Natural killer cell (primary cell): ENCODE measurements around the gene PLEKHO2. TPM values are rescaled to one million over a fixed set of nuclear protein-coding genes. Genes with fewer than 3 reads are reported as not detected.

Source experiments
- ATAC-seq, 3 donors: fragments of 150-1000 bp in 2 of 3; fragments of 200-7000 bp in 1 of 3; cut with Tn5 transposase; 1 replicate in 1 of 3; 2 replicates in 2 of 3; pipeline ENCODE4 v1.10.0; 2021; ENCODE audit warnings: mild to moderate bottlenecking in 2 of 3, moderate library complexity in 2 of 3
- DNase-seq, 2 donors: peaks; one replicate each; pipeline versions ENCODE4 v3.0.0 to v3.0.0-alpha.2; 2013 to 2021; ENCODE audit warnings: mixed read lengths in 1 of 2
- H3K27ac ChIP-seq: one replicate; pipeline ENCODE4 v1.5.1; 2013; ENCODE audit warnings: mild to moderate bottlenecking, low read length
- H3K27me3 ChIP-seq: one replicate; pipeline ENCODE4 v1.6.1; 2013; ENCODE audit warnings: low read length; ENCODE audit not compliant: control insufficient read depth, insufficient read depth
- H3K36me3 ChIP-seq: one replicate; pipeline ENCODE4 v1.6.1; 2013; ENCODE audit warnings: low read length; ENCODE audit not compliant: control insufficient read depth, insufficient read depth
- H3K4me1 ChIP-seq: one replicate; pipeline ENCODE4 v1.6.1; 2013; ENCODE audit warnings: low read length; ENCODE audit not compliant: control insufficient read depth, insufficient read depth
- H3K4me3 ChIP-seq: one replicate; pipeline ENCODE4 v1.5.1; 2013; ENCODE audit warnings: low read length
- H3K9me3 ChIP-seq: one replicate; pipeline ENCODE4 v1.6.1; 2013; ENCODE audit warnings: low read length; ENCODE audit not compliant: control insufficient read depth, insufficient read depth
- H3K27ac Mint-ChIP-seq, 2 donors: one replicate each; pipeline ENCODE4 v1.8.0; 2022; ENCODE audit warnings: mild to moderate bottlenecking in 2 of 2, mixed read lengths in 2 of 2, moderate library complexity in 1 of 2
- H3K27me3 Mint-ChIP-seq, 2 donors: one replicate each; pipeline ENCODE4 v1.8.0; 2022; ENCODE audit warnings: low read depth in 2 of 2, mixed read lengths in 2 of 2
- H3K36me3 Mint-ChIP-seq: one replicate; pipeline ENCODE4 v1.8.0; 2022; ENCODE audit warnings: mixed read lengths
- H3K4me1 Mint-ChIP-seq, 2 donors: one replicate each; pipeline ENCODE4 v1.8.0; 2022; ENCODE audit warnings: mixed read lengths in 2 of 2
- H3K4me3 Mint-ChIP-seq: one replicate; pipeline ENCODE4 v1.8.0; 2022; ENCODE audit warnings: mild to moderate bottlenecking, moderate library complexity, mixed read lengths
- H3K9me3 Mint-ChIP-seq, 2 donors: one replicate each; pipeline ENCODE4 v1.8.0; 2022; ENCODE audit warnings: mixed read lengths in 2 of 2
- WGBS: methylation state at CpG from one replicate; pipeline ENCODE4 v1.1.7; 2013; ENCODE audit warnings: missing lambda C conversion rate; ENCODE audit not compliant: insufficient coverage; 5-methylcytosine and 5-hydroxymethylcytosine counted together
- intact Hi-C: fragments of 100-400 bp; cut with micrococcal nuclease; formaldehyde crosslinking; loops from one replicate; pipeline ENCODE4 v1.14.2; 2022
- total RNA-seq, 4 donors: library from RNA; stranded (reverse); fragments of 120-200 nt in 1 of 4; gene quantifications; one replicate each; pipeline versions ENCODE4 v1.2.3 to v1.2.4, GENCODE V29; 2013 to 2022
- TF ChIP-seq, protein P1 (sequence below): fragments of 200-600 bp; IDR thresholded peaks from one replicate; pipeline ENCODE4 v1.8.0; 2022; ENCODE audit warnings: antibody characterized with exemption

The PLEKHO2 gene
- total RNA-seq, 3 donors from 2014 or later (not counting 1 experiment from before 2014, with no cell fraction given): 35.3 to 53.4 (median 49.8) TPM

DNA sequence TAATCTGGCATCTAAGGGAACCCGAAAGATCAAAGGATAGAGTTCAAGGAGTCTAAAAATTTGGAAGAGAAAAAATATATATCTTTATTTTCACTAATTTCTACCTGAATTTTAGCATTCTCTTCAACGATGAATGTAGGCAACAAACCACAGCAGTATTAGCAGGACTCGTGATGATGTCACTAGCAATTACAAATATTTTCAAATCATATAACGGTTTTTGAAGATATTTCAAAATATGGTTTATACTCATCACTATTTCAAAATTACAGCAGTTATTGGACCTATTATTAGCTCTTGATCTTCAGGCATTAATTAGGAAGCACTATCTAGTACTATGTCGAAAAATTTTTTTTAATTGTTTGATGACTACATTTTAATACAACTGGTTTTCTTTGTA lies 43.0 kb downstream of the PLEKHO2 start:
- Mint-ChIP-seq H3K9me3 (no peaks in the 10 kb centered on the region), H3K27ac (peak overlapping the region; percentile 90 to 99), H3K4me1 (peaks cover 27 to 31% of the 10 kb centered on the region in 2 donors), H3K36me3 (no peaks in the 10 kb centered on the region), H3K27me3 (no peaks in the 10 kb centered on the region), H3K4me3 (no peak overlapping the region)
- no peak overlapping the region for H3K27ac ChIP-seq
- WGBS: 92% methylated on average over 2 of the region's 5 CpGs
- ATAC-seq: no peak
- H3K9me3 ChIP-seq: no peaks in the 10 kb centered on the region
- no peak overlapping the region for H3K4me3 ChIP-seq
- no peak for DNase-seq
- intact Hi-C loops: loop anchor here (5.0 kb wide), 1 partner anchor 722 kb away; the partner anchor contains the start of gene PPIB
- H3K4me1 ChIP-seq: peaks cover 36% of the 10 kb centered on the region
- H3K36me3 ChIP-seq: no peaks in the 10 kb centered on the region
- TF ChIP-seq, protein P1, sequence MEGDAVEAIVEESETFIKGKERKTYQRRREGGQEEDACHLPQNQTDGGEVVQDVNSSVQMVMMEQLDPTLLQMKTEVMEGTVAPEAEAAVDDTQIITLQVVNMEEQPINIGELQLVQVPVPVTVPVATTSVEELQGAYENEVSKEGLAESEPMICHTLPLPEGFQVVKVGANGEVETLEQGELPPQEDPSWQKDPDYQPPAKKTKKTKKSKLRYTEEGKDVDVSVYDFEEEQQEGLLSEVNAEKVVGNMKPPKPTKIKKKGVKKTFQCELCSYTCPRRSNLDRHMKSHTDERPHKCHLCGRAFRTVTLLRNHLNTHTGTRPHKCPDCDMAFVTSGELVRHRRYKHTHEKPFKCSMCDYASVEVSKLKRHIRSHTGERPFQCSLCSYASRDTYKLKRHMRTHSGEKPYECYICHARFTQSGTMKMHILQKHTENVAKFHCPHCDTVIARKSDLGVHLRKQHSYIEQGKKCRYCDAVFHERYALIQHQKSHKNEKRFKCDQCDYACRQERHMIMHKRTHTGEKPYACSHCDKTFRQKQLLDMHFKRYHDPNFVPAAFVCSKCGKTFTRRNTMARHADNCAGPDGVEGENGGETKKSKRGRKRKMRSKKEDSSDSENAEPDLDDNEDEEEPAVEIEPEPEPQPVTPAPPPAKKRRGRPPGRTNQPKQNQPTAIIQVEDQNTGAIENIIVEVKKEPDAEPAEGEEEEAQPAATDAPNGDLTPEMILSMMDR: no peak
- H3K27me3 ChIP-seq: no peaks in the 10 kb centered on the region

DNA sequence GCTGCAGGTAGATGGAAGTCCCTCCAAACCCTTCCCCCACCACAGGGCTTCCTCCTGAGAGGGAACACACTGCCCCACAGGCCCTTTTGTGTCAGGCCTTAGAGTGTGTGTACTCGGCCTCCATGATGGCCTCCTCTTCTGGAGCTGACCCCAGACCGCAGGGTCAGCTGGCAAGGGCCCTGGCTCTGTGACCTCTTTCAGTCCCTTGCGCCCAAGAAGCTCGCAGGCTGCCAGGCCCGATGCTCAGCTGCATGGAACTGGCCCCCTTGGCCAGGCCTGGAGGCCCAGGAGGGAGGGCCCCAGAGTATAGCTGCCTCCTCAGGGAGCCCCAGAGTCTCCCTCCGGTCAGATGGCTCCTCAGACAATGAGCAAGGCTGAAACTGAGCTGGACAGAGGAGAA lies 46.6 kb downstream of the PLEKHO2 start:
- no peak overlapping the region for H3K4me3 Mint-ChIP-seq
- Histone ChIP-seq H3K27ac (no peak overlapping the region), H3K4me3 (no peak overlapping the region), H3K36me3 (no peaks in the 10 kb centered on the region), H3K9me3 (no peaks in the 10 kb centered on the region), H3K27me3 (no peaks in the 10 kb centered on the region), H3K4me1 (peaks cover 39% of the 10 kb centered on the region)
- TF ChIP-seq, protein P1: no peak
- H3K27me3 Mint-ChIP-seq: no peaks in the 10 kb centered on the region
- no peak overlapping the region for H3K27ac Mint-ChIP-seq
- DNase-seq (no peak), ATAC-seq (no peak)
- intact Hi-C loops: no loop called here
- WGBS: 95% methylated on average over 6 of the region's 6 CpGs
- peaks cover 36 to 37% of the 10 kb centered on the region in 2 donors for H3K4me1 Mint-ChIP-seq
- no peaks in the 10 kb centered on the region for H3K36me3 Mint-ChIP-seq
- H3K9me3 Mint-ChIP-seq: no peaks in the 10 kb centered on the region

DNA sequence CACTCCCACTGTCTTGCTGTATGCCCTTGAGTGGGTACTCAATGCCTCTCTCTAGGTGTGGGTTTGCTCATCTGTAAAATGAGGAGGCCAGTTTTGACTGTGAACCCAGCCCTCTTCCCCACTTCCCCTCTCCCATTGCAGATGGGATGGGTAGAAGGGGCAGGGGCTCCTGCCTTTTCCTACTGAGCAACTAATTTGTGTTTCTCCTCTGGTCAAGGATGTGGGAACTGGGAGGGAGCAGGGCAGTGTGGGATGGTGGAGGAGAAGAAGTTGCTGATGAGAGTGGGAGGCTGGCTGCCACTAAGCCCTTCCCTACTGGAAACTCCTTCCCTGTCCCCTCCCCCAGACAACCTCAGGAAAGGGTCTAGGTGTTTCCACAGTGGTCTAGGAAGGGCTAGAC lies 49.8 kb downstream of the PLEKHO2 start:
- Histone ChIP-seq H3K36me3 (no peaks in the 10 kb centered on the region), H3K27ac (peak overlapping the region; percentile 63), H3K4me3 (no peak overlapping the region), H3K4me1 (peaks cover 60% of the 10 kb centered on the region), H3K9me3 (no peaks in the 10 kb centered on the region), H3K27me3 (no peaks in the 10 kb centered on the region)
- H3K36me3 Mint-ChIP-seq: no peaks in the 10 kb centered on the region
- peaks cover 56 to 58% of the 10 kb centered on the region in 2 donors for H3K4me1 Mint-ChIP-seq
- H3K27ac Mint-ChIP-seq: peak overlapping the region; percentile 98 to 99
- TF ChIP-seq, protein P1: no peak
- intact Hi-C loops: no loop called here
- ATAC-seq: no peak
- peak overlapping the region; percentile 56 for H3K4me3 Mint-ChIP-seq
- H3K9me3 Mint-ChIP-seq: no peaks in the 10 kb centered on the region
- DNase-seq: no peak
- H3K27me3 Mint-ChIP-seq: no peaks in the 10 kb centered on the region

DNA sequence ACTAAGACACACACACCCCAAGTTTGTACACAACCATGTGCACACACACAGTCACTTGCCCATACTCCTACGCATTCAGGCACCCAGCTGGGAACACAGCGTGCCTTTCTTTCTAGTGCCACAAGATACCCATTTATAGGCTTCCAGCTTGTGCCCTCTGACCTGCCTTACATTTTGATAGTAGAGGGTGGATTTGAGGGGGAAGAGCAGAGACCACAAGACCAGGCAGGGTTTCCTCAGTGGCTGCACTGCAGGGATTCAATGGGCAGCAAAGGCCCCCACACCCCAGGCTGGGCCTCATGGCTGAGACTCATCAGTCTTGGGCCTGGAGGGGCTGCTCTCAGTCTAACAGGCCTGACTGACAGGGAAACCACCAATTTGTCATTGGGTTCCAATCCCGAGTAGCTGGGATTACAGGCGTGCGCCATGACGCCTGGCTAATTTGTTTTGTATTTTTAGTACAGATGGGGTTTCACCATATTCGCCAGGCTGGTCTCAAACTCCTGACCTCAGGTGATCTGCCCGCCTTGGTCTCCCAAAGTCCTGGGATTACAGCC lies 51.2 kb downstream of the PLEKHO2 start:
- no peaks in the 10 kb centered on the region for H3K9me3 ChIP-seq
- TF ChIP-seq, protein P1: no peak
- no peaks in the 10 kb centered on the region for H3K36me3 ChIP-seq
- WGBS: 44% methylated on average over 8 of the region's 8 CpGs
- peaks cover 62 to 68% of the 10 kb centered on the region in 2 donors for H3K4me1 Mint-ChIP-seq
- no peaks in the 10 kb centered on the region for H3K27me3 Mint-ChIP-seq
- intact Hi-C loops: loop anchor here (1.0 kb wide), 1 partner anchor 10 kb away; no protein-coding TSS in a partner anchor
- H3K4me1 ChIP-seq: peaks cover 73% of the 10 kb centered on the region
- H3K36me3 Mint-ChIP-seq: no peaks in the 10 kb centered on the region
- DNase-seq (peak; percentile 45 to 57), ATAC-seq (peak in 1 of 3 donors; percentile 10)
- no peaks in the 10 kb centered on the region for H3K27me3 ChIP-seq
- peak overlapping the region; percentile 90 for H3K27ac ChIP-seq
- H3K4me3 ChIP-seq: peak overlapping the region; percentile 5
- peak overlapping the region; percentile 98 to 99 for H3K27ac Mint-ChIP-seq
- no peaks in the 10 kb centered on the region for H3K9me3 Mint-ChIP-seq
- peak overlapping the region; percentile 84 for H3K4me3 Mint-ChIP-seq
